ENCODE results near the gene FAT2. TPM values are rescaled to one million over a fixed set of nuclear protein-coding genes. Genes with fewer than 3 reads are reported as not detected.

Gene FAT2
- polyA plus RNA-seq, 3 donors: not detected

- Mint-ChIP-seq H3K36me3 (no peaks in the 10 kb centered on the region), H3K9me3 (no peaks in the 10 kb centered on the region), H3K4me1 (peaks cover 19% of the 10 kb centered on the region), H3K27me3 (ENCODE audit: low read depth in 3 of 3) (peaks cover 0 to 4% (median 4%) of the 10 kb centered on the region in 3 donors), H3K27ac (peak overlapping the region in 6 of 7 donors; percentile 65 to 83 (median 78)), H3K4me3 (no peak overlapping the region)
- Histone ChIP-seq H3K4me1 (ENCODE audit: control insufficient read depth in 1 of 2, insufficient read depth in 2 of 2, low read length in 2 of 2) (peaks cover 26 to 27% of the 10 kb centered on the region in 2 donors), H3K27me3 (ENCODE audit: control insufficient read depth in 2 of 2, insufficient read depth in 2 of 2, low read length in 2 of 2) (no peaks in the 10 kb centered on the region), H3K9ac (ENCODE audit: insufficient read depth, low read length, poor library complexity, severe bottlenecking) (no peak overlapping the region), H4K20me1 (ENCODE audit: insufficient read depth, low read length) (no peaks in the 10 kb centered on the region), H3K36me3 (replicated peaks in 1 of 2; ENCODE audit: control insufficient read depth in 1 of 2, insufficient read depth in 2 of 2, low read length in 2 of 2) (no peaks in the 10 kb centered on the region), H3K27ac (ENCODE audit: low read depth in 1 of 2, low read length in 2 of 2) (peak overlapping the region in 1 of 2 donors; percentile 25), H3K79me2 (ENCODE audit: insufficient read depth, low read length) (no peaks in the 10 kb centered on the region), H3K4me3 (replicated peaks in 1 of 3; ENCODE audit: low read depth in 2 of 3, low read length in 3 of 3) (no peak overlapping the region), H3K9me3 (replicated peaks in 1 of 2; ENCODE audit: control insufficient read depth in 1 of 2, insufficient read depth in 1 of 2, low read length in 2 of 2) (no peaks in the 10 kb centered on the region), H2AFZ (ENCODE audit: insufficient read depth, low read depth, low read length, poor library complexity, severe bottlenecking) (no peak overlapping the region), H3K4me2 (replicated peaks; ENCODE audit: extremely low read depth, low read length, poor library complexity, severe bottlenecking) (no peak overlapping the region)
- no CpG with 5 or more reads among the region's 1 CpG for WGBS (ENCODE audit: insufficient coverage)
- no peak for TF ChIP-seq CTCF (IDR thresholded peaks at IDR 0.05)
- intact Hi-C loops (cut with micrococcal nuclease): loop anchor here in 1 of 2 donors (5.0 kb wide), 1 partner anchor 95 kb away; no protein-coding TSS in a partner anchor
- no peak for DNase-seq
These were observed 33.7 kb downstream of the FAT2 start for GRCh38 chr5:151557466-151557865.

- Histone ChIP-seq H3K27ac (ENCODE audit: low read depth in 1 of 2, low read length in 2 of 2) (peak overlapping the region in 1 of 2 donors; percentile 25), H3K27me3 (ENCODE audit: control insufficient read depth in 2 of 2, insufficient read depth in 2 of 2, low read length in 2 of 2) (no peaks in the 10 kb centered on the region), H3K4me1 (ENCODE audit: control insufficient read depth in 1 of 2, insufficient read depth in 2 of 2, low read length in 2 of 2) (peaks cover 26 to 27% of the 10 kb centered on the region in 2 donors), H3K36me3 (replicated peaks in 1 of 2; ENCODE audit: control insufficient read depth in 1 of 2, insufficient read depth in 2 of 2, low read length in 2 of 2) (no peaks in the 10 kb centered on the region), H3K9ac (ENCODE audit: insufficient read depth, low read length, poor library complexity, severe bottlenecking) (no peak overlapping the region), H3K4me3 (replicated peaks in 1 of 3; ENCODE audit: low read depth in 2 of 3, low read length in 3 of 3) (peak overlapping the region in 1 of 3 experiments; percentile 17), H3K79me2 (ENCODE audit: insufficient read depth, low read length) (no peaks in the 10 kb centered on the region), H3K4me2 (replicated peaks; ENCODE audit: extremely low read depth, low read length, poor library complexity, severe bottlenecking) (peak overlapping the region; percentile 25), H3K9me3 (replicated peaks in 1 of 2; ENCODE audit: control insufficient read depth in 1 of 2, insufficient read depth in 1 of 2, low read length in 2 of 2) (no peaks in the 10 kb centered on the region), H2AFZ (ENCODE audit: insufficient read depth, low read depth, low read length, poor library complexity, severe bottlenecking) (no peak overlapping the region), H4K20me1 (ENCODE audit: insufficient read depth, low read length) (no peaks in the 10 kb centered on the region)
- WGBS (ENCODE audit: insufficient coverage): 0% methylated on average over 3 of the region's 6 CpGs
- Mint-ChIP-seq H3K27ac (peak overlapping the region in 5 of 7 donors; percentile 69 to 81 (median 75)), H3K4me1 (peaks cover 19% of the 10 kb centered on the region), H3K9me3 (no peaks in the 10 kb centered on the region), H3K36me3 (no peaks in the 10 kb centered on the region), H3K27me3 (ENCODE audit: low read depth in 3 of 3) (peaks cover 0 to 2% (median 0%) of the 10 kb centered on the region in 3 donors), H3K4me3 (peak overlapping the region in 1 of 2 donors; percentile 26)
- DNase-seq: peak; percentile 84 to 95 (median 89)
- intact Hi-C loops (cut with micrococcal nuclease): loop anchor here in 1 of 2 donors (5.0 kb wide), 1 partner anchor 95 kb away; no protein-coding TSS in a partner anchor
- no peak for TF ChIP-seq CTCF (IDR thresholded peaks at IDR 0.05)
These were observed 34.3 kb downstream of the FAT2 start for GRCh38 chr5:151556806-151557205.
